Calu3 (cell line): Measurements from ENCODE around the gene GRIA1. TPM values are rescaled to one million over a fixed set of nuclear protein-coding genes. Genes with fewer than 3 reads are reported as not detected.

Experiments used
- BruUV-seq: library from RNA; stranded (reverse); fragments of 400-500 nt; replicated peaks from 2 replicates; lab custom pipeline; 2021; lab: Mats Ljungman, UMichigan
- CTCF ChIA-PET: fragments of 300-600 bp; sonication (Branson Sonifier 250); formaldehyde crosslinking; loops from one replicate; lab custom pipeline; 2022; ENCODE audit warnings: antibody characterized with exemption; lab: Charles Lee
- DNase-seq: peaks from one replicate; pipeline ENCODE4 v3.0.0; 2022
- H3K27ac Mint-ChIP-seq: one replicate; pipeline ENCODE4 v1.8.0; 2022; ENCODE audit warnings: mixed read lengths; ENCODE audit not compliant: unreplicated experiment
- H3K27me3 Mint-ChIP-seq: one replicate; pipeline ENCODE4 v1.8.0; 2022; ENCODE audit warnings: mixed read lengths; ENCODE audit not compliant: unreplicated experiment
- H3K36me3 Mint-ChIP-seq: one replicate; pipeline ENCODE4 v1.8.0; 2022; ENCODE audit warnings: mild to moderate bottlenecking, moderate library complexity, mixed read lengths; ENCODE audit not compliant: insufficient read depth, unreplicated experiment
- H3K4me1 Mint-ChIP-seq: one replicate; pipeline ENCODE4 v1.8.0; 2022; ENCODE audit warnings: mild to moderate bottlenecking, low read depth, mixed read lengths; ENCODE audit not compliant: unreplicated experiment
- H3K4me3 Mint-ChIP-seq: one replicate; pipeline ENCODE4 v1.8.0; 2022; ENCODE audit warnings: mild to moderate bottlenecking, low read depth, moderate library complexity, mixed read lengths; ENCODE audit not compliant: unreplicated experiment
- H3K9me3 Mint-ChIP-seq: one replicate; pipeline ENCODE4 v1.8.0; 2022; ENCODE audit warnings: low read depth, mixed read lengths; ENCODE audit not compliant: unreplicated experiment
- intact Hi-C: fragments of 100-400 bp; cut with micrococcal nuclease; formaldehyde crosslinking; loops from one replicate; pipeline ENCODE4 v1.10.0; 2022; ENCODE audit not compliant: unreplicated experiment
- total RNA-seq: library from RNA; stranded (reverse); gene quantifications from 2 replicates; pipeline ENCODE4 v1.2.3, GENCODE V29; 2022
- TF ChIP-seq, protein P1 (sequence below): fragments of 200-600 bp; IDR thresholded peaks from one replicate; pipeline ENCODE4 v1.8.0; 2022; ENCODE audit warnings: antibody characterized with exemption; ENCODE audit not compliant: unreplicated experiment

The GRIA1 gene
- total RNA-seq, 1 experiment from 2014 or later, result not detected

DNA sequence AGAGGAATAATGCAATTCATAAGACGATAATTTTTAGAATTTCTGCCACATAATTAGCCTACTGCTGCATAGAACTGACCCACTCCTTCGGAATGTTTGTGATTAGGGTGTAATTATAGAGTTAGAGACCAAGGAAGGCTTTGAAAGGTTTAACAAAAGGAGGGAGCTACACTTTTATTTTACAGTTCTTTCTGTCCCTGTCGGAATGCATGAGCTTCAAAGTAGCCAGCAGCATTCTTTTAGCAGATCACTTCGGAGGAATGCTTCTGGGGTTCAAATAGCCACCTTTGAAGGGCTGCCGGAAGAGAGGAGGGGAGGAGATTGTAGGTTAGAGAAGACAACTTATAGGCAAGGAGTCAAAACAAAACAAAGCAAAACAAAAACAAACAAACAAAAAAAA is 168.1 kb downstream of the GRIA1 start:
- CTCF ChIA-PET, result no interaction called here
- intact Hi-C loops, result no loop called here

DNA sequence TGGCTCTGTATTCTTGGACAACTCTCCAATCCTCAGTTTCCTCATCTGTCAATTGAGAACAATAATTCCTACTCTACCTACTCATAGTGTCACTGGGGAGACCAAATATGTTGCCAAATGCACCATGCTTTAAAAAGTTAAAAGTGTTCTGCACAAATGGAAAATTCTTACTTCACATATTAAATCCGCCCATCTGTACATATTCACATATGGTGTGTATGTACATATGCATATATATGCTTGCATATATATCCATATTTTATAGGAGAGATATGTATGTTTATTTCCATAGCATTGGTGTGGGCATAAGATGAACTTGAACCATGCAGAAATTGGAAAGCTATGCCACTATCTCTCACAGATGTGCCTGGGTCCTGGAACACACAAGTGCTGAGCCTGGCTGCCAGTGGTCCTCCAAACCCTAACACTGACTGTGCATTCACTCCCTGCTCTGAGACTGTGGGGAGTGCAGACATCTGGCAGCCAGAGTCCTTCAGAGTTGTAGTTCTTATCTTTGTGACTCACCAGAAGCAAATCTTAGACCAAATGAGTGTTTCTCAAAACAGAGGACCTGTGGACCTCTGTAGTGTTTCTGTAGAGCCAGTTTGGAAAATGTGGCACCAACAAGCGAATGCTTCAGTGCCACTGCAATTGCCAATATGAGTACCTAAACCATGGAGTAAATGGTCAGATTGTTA is 168.7 kb downstream of the GRIA1 start:
- no peaks in the 10 kb centered on the region for H3K4me1 Mint-ChIP-seq
- no peak for DNase-seq
- TF ChIP-seq, protein P1, sequence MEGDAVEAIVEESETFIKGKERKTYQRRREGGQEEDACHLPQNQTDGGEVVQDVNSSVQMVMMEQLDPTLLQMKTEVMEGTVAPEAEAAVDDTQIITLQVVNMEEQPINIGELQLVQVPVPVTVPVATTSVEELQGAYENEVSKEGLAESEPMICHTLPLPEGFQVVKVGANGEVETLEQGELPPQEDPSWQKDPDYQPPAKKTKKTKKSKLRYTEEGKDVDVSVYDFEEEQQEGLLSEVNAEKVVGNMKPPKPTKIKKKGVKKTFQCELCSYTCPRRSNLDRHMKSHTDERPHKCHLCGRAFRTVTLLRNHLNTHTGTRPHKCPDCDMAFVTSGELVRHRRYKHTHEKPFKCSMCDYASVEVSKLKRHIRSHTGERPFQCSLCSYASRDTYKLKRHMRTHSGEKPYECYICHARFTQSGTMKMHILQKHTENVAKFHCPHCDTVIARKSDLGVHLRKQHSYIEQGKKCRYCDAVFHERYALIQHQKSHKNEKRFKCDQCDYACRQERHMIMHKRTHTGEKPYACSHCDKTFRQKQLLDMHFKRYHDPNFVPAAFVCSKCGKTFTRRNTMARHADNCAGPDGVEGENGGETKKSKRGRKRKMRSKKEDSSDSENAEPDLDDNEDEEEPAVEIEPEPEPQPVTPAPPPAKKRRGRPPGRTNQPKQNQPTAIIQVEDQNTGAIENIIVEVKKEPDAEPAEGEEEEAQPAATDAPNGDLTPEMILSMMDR, result no peak
- H3K27me3 Mint-ChIP-seq, result peaks cover 65% of the 10 kb centered on the region
- H3K27ac Mint-ChIP-seq, result no peak overlapping the region
- H3K4me3 Mint-ChIP-seq, result no peak overlapping the region
- no TSS peak for BruUV-seq
- CTCF ChIA-PET, result no interaction called here
- intact Hi-C loops, result no loop called here
- H3K9me3 Mint-ChIP-seq, result no peaks in the 10 kb centered on the region
- no peaks in the 10 kb centered on the region for H3K36me3 Mint-ChIP-seq

More for the DNA sequence above, 168.1 kb downstream of the GRIA1 start:
- H3K4me3 Mint-ChIP-seq, result no peak overlapping the region
- no peaks in the 10 kb centered on the region for H3K9me3 Mint-ChIP-seq
- H3K4me1 Mint-ChIP-seq, result no peaks in the 10 kb centered on the region
- H3K27ac Mint-ChIP-seq, result no peak overlapping the region
- no peaks in the 10 kb centered on the region for H3K36me3 Mint-ChIP-seq
- peaks cover 67% of the 10 kb centered on the region for H3K27me3 Mint-ChIP-seq
- TF ChIP-seq, protein P1, result no peak
- no peak for DNase-seq
- no TSS peak for BruUV-seq

DNA sequence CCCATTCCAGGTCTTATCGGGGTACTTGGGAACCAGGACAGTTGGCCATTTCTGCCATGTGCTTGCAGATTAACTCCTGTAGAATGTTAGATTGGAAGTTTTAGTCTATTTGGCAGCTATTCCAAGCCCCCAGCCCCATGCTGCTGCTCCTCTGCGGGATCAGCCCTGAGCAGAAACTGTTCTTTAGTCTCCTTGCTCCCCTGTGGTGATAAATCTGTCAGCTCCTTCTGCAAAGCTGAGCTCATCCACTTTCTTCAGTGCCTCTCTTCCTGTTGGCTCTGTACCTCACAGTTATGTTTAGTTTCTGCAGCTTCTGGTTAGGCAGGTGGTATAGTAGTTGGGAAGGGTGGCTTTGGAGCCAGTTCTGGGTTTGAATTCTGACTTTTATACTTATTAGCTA is 170.4 kb downstream of the GRIA1 start:
- Mint-ChIP-seq H3K36me3 (no peaks in the 10 kb centered on the region), H3K4me3 (no peak overlapping the region), H3K9me3 (no peaks in the 10 kb centered on the region), H3K4me1 (no peaks in the 10 kb centered on the region), H3K27ac (no peak overlapping the region), H3K27me3 (peaks cover 60% of the 10 kb centered on the region)
- no TSS peak for BruUV-seq
- TF ChIP-seq, protein P1, result no peak
- CTCF ChIA-PET, result no interaction called here
- intact Hi-C loops, result no loop called here
- DNase-seq, result no peak

DNA sequence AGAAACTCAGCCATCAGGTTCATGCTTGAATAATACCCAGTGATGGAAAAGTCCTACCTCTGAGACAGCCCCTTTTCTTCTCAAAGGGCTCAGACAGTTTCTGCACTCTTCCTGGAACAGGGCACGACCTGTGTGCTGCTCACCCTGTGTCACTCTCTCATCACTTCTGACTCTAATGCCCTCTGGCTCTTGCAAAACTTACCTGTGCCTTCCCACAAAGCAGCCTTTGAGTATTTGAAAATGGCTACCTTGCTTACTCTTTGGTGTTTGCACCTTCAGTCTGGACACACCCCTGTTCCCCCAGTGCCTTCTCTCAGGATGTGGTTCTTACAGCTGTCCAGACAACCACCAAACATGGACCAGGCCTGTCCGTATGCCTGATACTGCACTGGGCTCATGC is 171.4 kb downstream of the GRIA1 start:
- Mint-ChIP-seq H3K4me3 (no peak overlapping the region), H3K27me3 (peaks cover 63% of the 10 kb centered on the region), H3K9me3 (no peaks in the 10 kb centered on the region), H3K27ac (no peak overlapping the region), H3K4me1 (no peaks in the 10 kb centered on the region), H3K36me3 (no peaks in the 10 kb centered on the region)
- BruUV-seq, result no TSS peak
- CTCF ChIA-PET, result no interaction called here
- DNase-seq, result no peak
- intact Hi-C loops, result no loop called here
- TF ChIP-seq, protein P1, result no peak
